CD4-positive, CD25-positive, alpha-beta regulatory T cell (primary cell): ENCODE results near the gene BDH1. TPM values are rescaled to one million over a fixed set of nuclear protein-coding genes. Genes with fewer than 3 reads are reported as not detected.
"Not testable (repeated sequence)": the region's sequence is repeated elsewhere in the genome, so short reads cannot be mapped to it uniquely, and the experiment has no call there.

Source experiments
- ATAC-seq, 2 donors: fragments of 150-1000 bp; cut with Tn5 transposase; one replicate each; pipeline ENCODE4 v1.10.0; 2021; ENCODE audit warnings: low read depth in 2 of 2, moderate number of reproducible peaks in 2 of 2, moderate library complexity in 1 of 2
- DNase-seq, 3 donors: peaks; one replicate each; pipeline versions ENCODE4 v3.0.0 to v3.0.0-alpha.2; 2012 to 2022; ENCODE audit warnings: mixed read lengths in 1 of 3
- H3K27ac ChIP-seq: one replicate; pipeline ENCODE4 v1.7.0; 2013; ENCODE audit warnings: mild to moderate bottlenecking, low read length; ENCODE audit not compliant: insufficient read depth, poor library complexity, severe bottlenecking
- H3K27me3 ChIP-seq: one replicate; pipeline ENCODE4 v1.7.0; 2013; ENCODE audit warnings: low read length; ENCODE audit not compliant: control insufficient read depth, insufficient read depth
- H3K36me3 ChIP-seq: one replicate; pipeline ENCODE4 v1.7.0; 2013; ENCODE audit warnings: mild to moderate bottlenecking, low read length, moderate library complexity; ENCODE audit not compliant: control insufficient read depth, insufficient read depth
- H3K4me1 ChIP-seq: 2 replicates; pipeline ENCODE4 v1.7.0; 2013; ENCODE audit warnings: mild to moderate bottlenecking, low read length; ENCODE audit not compliant: insufficient read depth, control insufficient read depth, poor library complexity, severe bottlenecking
- H3K4me3 ChIP-seq: one replicate; pipeline ENCODE4 v1.7.0; 2013; ENCODE audit warnings: low read depth, mild to moderate bottlenecking, low read length, moderate library complexity
- H3K9me3 ChIP-seq, 2 experiments: 1 replicate in 1 of 2; 2 replicates in 1 of 2; pipeline ENCODE4 v1.7.0; 2013; ENCODE audit warnings: low read length in 2 of 2, mild to moderate bottlenecking in 1 of 2, moderate library complexity in 1 of 2; ENCODE audit not compliant: control insufficient read depth in 2 of 2
- H3K27ac Mint-ChIP-seq, 3 donors: one replicate each; pipeline ENCODE4 v1.8.0; 2020 to 2022; ENCODE audit warnings: mild to moderate bottlenecking in 3 of 3, mixed read lengths in 3 of 3, moderate library complexity in 2 of 3
- H3K27me3 Mint-ChIP-seq: one replicate; pipeline ENCODE4 v1.8.0; 2022; ENCODE audit warnings: mild to moderate bottlenecking, mixed read lengths
- H3K36me3 Mint-ChIP-seq: one replicate; pipeline ENCODE4 v1.8.0; 2020; ENCODE audit warnings: mixed read lengths
- H3K4me1 Mint-ChIP-seq, 4 donors: one replicate each; pipeline ENCODE4 v1.8.0; 2020 to 2022; ENCODE audit warnings: mixed read lengths in 4 of 4, mild to moderate bottlenecking in 1 of 4
- H3K4me3 Mint-ChIP-seq, 4 donors: one replicate each; pipeline ENCODE4 v1.8.0; 2020 to 2022; ENCODE audit warnings: mild to moderate bottlenecking in 4 of 4, mixed read lengths in 4 of 4, moderate library complexity in 3 of 4
- H3K9me3 Mint-ChIP-seq, 7 donors: one replicate each; pipeline ENCODE4 v1.8.0; 2020 to 2022; ENCODE audit warnings: mixed read lengths in 7 of 7, mild to moderate bottlenecking in 3 of 7, moderate library complexity in 2 of 7
- polyA plus RNA-seq, 4 donors: library from polyadenylated mRNA; unstranded; fragments of 300-500 nt; fragmentation: Illumina TruSeq; gene quantifications; one replicate each; pipeline ENCODE4 v1.2.3, GENCODE V29; 2021
- total RNA-seq: library from RNA; stranded (reverse); gene quantifications from one replicate; pipeline ENCODE4 v1.2.3, GENCODE V29; 2022

The BDH1 gene
- total and polyA plus RNA-seq, 5 donors from 2014 or later = 13.5 to 29.8 (median 20.3) TPM

DNA sequence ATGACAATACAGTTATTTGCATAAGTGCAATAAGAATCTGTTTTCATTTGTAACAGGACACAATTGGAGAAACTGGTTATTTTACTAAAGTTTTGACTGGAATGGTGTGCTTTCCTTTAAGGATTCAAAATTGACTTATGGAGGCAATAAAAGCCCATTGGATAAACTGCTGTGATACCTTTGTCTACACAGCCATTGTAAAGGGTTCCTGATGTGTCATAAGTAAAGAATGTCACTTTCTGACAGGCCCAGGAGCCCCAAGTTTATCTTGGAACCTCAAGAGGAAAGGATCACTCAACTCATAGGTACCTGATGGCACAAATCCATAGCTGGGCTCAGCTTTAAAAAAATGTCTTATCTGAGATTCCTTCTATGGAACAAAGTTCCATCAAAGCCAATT is 10.4 kb upstream of the BDH1 start:
- H3K4me3 ChIP-seq, DNase-seq, ATAC-seq, H3K36me3 ChIP-seq, H3K4me1 ChIP-seq, H3K27ac ChIP-seq, H3K27ac Mint-ChIP-seq, H3K4me1 Mint-ChIP-seq, H3K27me3 ChIP-seq, H3K36me3 Mint-ChIP-seq, H3K4me3 Mint-ChIP-seq: not testable (repeated sequence)
- peaks cover 9 to 12% of the 10 kb centered on the region in 2 experiments for H3K9me3 ChIP-seq
- H3K9me3 Mint-ChIP-seq = peaks cover 3 to 19% (median 5%) of the 10 kb centered on the region in 7 donors
- peaks cover 23% of the 10 kb centered on the region for H3K27me3 Mint-ChIP-seq

DNA sequence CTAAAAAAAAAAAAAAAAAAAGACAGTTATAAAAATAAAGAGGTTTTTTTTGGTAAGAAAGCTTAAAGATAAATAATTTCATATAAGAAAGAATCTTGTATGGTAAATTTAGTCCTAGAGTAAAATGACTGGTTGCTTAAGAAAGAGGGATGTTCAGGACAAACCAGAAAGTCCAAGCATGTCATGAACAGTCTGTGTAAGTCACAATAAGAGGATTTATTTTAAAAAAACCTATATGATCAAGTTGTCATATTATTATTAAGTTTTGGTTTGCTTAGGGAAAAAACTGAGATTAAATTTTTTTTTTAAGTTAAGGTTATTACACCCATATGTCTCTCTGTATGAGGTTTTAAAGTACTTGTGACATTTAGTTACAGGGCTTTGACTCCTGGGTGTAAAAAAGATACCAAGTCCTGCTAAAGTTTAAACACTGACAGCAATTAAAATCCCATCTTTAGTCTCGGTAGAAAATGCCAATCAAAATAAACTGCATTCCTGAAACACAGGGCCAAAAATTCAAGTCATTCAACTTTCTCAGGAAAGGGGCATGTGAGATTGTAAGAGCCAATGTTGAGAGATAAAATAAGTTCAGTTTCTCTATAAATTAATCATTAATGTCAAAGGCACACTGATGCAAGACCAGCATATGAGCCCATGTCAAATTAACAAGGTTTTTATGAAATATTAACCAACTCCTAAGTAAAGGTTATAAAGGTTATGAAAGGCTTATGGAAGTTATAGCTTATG is 8.5 kb upstream of the BDH1 start:
- no peaks in the 10 kb centered on the region for H3K4me1 ChIP-seq
- no peak overlapping the region for H3K4me3 ChIP-seq
- no peaks in the 10 kb centered on the region for H3K36me3 ChIP-seq
- H3K27ac ChIP-seq = no peak overlapping the region
- peaks cover 8% of the 10 kb centered on the region for H3K27me3 ChIP-seq
- H3K4me3 Mint-ChIP-seq = no peak overlapping the region
- peaks cover 0 to 12% (median 4%) of the 10 kb centered on the region in 7 donors for H3K9me3 Mint-ChIP-seq
- peaks cover 29% of the 10 kb centered on the region for H3K27me3 Mint-ChIP-seq
- ATAC-seq (no peak), DNase-seq (peak in 1 of 3 donors; percentile 10)
- H3K9me3 ChIP-seq = peaks cover 8 to 9% of the 10 kb centered on the region in 2 experiments
- H3K36me3 Mint-ChIP-seq = no peaks in the 10 kb centered on the region
- H3K4me1 Mint-ChIP-seq = peaks cover 0 to 6% (median 2%) of the 10 kb centered on the region in 4 donors
- H3K27ac Mint-ChIP-seq = no peak overlapping the region

DNA sequence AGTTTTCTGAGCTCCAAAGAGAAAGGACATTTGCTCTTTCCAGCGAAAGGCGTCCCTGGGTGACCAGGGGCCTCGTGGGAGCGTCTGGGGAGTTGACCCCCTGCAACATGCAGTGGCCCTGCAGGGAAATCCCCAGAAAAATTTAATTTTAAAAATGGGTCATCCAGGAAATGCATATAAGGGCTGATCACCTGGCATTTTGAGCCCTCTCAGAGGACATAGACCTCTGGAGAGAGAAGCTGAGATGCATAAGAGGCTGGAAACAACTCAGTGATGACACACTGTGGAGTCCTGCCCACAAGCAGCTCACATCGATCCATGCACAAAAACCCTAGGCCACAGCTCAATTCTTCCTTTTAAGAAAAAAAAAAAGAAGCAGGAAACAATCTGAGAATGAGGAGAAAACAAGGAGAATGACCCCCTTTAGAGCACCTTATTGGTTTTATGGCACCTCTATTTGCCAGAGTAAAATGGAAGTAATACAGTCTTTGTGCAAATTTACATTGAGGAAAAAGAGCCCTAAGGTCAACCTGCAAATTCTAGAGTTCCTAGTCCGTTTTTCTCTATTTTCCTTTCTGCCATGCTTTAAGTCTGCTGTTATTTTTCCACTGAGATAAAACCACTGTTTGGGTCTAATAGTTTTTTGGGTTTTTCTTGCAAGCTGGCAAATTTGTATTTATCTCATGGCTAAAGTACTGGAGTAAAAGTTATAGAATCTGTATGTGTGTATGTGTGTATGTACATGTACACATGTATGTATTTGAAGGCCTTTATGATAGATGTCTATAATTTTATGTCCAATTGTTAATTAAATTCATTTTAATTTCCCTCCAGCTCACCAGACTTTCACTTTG is 6.9 kb upstream of the BDH1 start:
- no peak overlapping the region for H3K4me3 ChIP-seq
- Mint-ChIP-seq H3K27me3 (peaks cover 38% of the 10 kb centered on the region), H3K27ac (peak overlapping the region in 2 of 3 donors; percentile 7 to 71), H3K36me3 (no peaks in the 10 kb centered on the region), H3K4me3 (no peak overlapping the region), H3K9me3 (peaks cover 0 to 12% (median 4%) of the 10 kb centered on the region in 7 donors), H3K4me1 (peaks cover 0 to 6% (median 2%) of the 10 kb centered on the region in 4 donors)
- DNase-seq (no peak), ATAC-seq (no peak)
- H3K9me3 ChIP-seq = peaks cover 6 to 9% of the 10 kb centered on the region in 2 experiments
- no peaks in the 10 kb centered on the region for H3K4me1 ChIP-seq
- no peaks in the 10 kb centered on the region for H3K36me3 ChIP-seq
- peaks cover 8% of the 10 kb centered on the region for H3K27me3 ChIP-seq
- H3K27ac ChIP-seq = no peak overlapping the region

DNA sequence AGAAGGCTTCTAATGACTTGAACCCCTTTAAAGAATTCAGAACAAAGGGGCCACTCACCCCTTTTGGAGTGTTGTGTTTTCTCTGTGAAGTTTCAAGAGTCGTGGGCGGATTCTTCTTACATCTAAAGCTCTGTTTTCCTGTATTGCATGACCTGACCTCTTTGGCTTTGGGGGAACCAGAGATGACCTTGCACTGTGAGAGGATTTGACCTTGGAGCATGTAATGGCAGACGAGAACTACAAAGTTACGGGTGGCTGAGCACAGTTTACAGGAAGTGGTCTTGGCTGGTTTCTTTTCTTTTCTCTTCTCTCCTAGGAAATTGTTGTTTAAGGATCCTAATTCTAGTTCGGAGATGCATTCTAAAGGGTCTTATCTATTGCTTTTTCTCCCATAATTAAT is 6.2 kb upstream of the BDH1 start:
- Histone ChIP-seq H3K4me3 (no peak overlapping the region), H3K27ac (no peak overlapping the region), H3K9me3 (peaks cover 6 to 9% of the 10 kb centered on the region in 2 experiments), H3K27me3 (peaks cover 9% of the 10 kb centered on the region), H3K4me1 (no peaks in the 10 kb centered on the region), H3K36me3 (no peaks in the 10 kb centered on the region)
- Mint-ChIP-seq H3K9me3 (peaks cover 0 to 9% (median 1%) of the 10 kb centered on the region in 7 donors), H3K4me1 (peaks cover 0 to 6% (median 2%) of the 10 kb centered on the region in 4 donors), H3K36me3 (no peaks in the 10 kb centered on the region), H3K4me3 (peak overlapping the region in 2 of 4 donors; percentile 38), H3K27me3 (peaks cover 44% of the 10 kb centered on the region), H3K27ac (no peak overlapping the region)
- no peak for ATAC-seq
- no peak for DNase-seq

DNA sequence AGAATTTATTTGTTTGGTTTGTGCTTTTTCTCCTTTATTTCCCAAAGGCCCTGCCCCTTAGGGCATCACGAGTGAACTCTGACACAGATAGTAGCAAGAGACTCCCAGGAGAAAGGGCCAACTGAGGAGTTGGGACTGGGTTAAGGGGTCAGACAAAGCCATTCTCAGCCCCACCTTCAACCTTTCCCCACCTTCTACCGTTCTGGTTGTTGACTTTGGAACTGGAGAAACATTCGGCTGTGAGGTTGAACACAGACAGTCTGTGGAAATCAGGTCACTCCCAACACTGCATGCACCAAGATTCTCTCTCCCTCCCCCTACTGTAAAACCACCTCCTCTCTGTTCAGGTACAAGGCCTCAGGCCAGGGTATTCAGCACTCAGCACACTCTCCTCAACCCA is 3.9 kb upstream of the BDH1 start:
- Histone ChIP-seq H3K36me3 (no peaks in the 10 kb centered on the region), H3K4me1 (peaks cover 5% of the 10 kb centered on the region), H3K9me3 (peaks cover 2 to 4% of the 10 kb centered on the region in 2 experiments), H3K27ac (no peak overlapping the region), H3K4me3 (no peak overlapping the region), H3K27me3 (peaks cover 9% of the 10 kb centered on the region)
- no peaks in the 10 kb centered on the region for H3K36me3 Mint-ChIP-seq
- ATAC-seq (no peak), DNase-seq (no peak)
- H3K4me3 Mint-ChIP-seq = peak overlapping the region in 1 of 4 donors; percentile 52
- no peak overlapping the region for H3K27ac Mint-ChIP-seq
- peaks cover 0 to 11% (median 4%) of the 10 kb centered on the region in 4 donors for H3K4me1 Mint-ChIP-seq
- peaks cover 0 to 7% (median 1%) of the 10 kb centered on the region in 7 donors for H3K9me3 Mint-ChIP-seq
- H3K27me3 Mint-ChIP-seq = peaks cover 45% of the 10 kb centered on the region

DNA sequence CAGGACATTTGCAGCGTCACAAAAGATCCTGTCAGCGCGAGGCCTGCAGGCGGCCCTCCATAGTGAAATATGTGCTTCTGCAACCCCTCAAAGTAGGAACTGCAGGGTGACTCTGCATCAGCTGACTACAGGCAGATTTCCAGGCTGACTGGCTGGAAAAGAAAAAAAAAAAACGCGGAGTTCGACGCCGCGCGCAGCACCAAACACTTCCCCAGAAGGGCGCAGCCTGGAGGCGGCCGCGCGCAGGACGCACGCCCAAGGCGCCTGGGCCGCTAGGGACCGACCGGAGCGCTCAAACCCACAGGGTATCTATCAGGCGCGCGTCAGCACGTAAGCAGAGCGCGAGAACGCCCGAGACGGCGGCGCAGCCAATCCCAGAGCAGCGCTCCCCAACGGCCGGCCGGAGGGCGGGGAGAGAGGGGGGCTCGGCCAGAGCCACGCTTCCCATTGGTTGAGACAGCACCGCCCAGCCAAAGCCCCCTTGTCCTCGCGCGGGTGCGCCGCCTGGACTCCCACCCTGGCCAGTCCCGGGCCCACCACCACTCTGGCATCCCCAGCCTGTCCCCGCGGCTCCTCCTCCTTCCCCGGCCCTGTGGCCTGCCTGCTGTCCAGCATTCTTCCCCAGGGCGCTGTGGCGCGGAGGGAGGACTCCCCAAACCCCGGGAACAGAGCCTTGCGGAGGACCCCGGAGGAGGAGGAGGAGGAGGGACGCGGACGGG is 1.0 kb downstream of the BDH1 start:
- ATAC-seq = peak; percentile 96 to 98
- Histone ChIP-seq H3K9me3 (no peaks in the 10 kb centered on the region), H3K4me3 (peak overlapping the region; percentile 77), H3K4me1 (peaks cover 15% of the 10 kb centered on the region), H3K36me3 (no peaks in the 10 kb centered on the region), H3K27ac (peak overlapping the region; percentile 83), H3K27me3 (peaks cover 8% of the 10 kb centered on the region)
- H3K27me3 Mint-ChIP-seq = peaks cover 23% of the 10 kb centered on the region
- H3K27ac Mint-ChIP-seq = peak overlapping the region; percentile 62 to 92 (median 89)
- peak; percentile 84 to 97 (median 87) for DNase-seq
- peaks cover 11% of the 10 kb centered on the region for H3K36me3 Mint-ChIP-seq
- H3K4me1 Mint-ChIP-seq = peaks cover 11 to 27% (median 20%) of the 10 kb centered on the region in 4 donors
- peak overlapping the region; percentile 91 to 96 (median 95) for H3K4me3 Mint-ChIP-seq
- H3K9me3 Mint-ChIP-seq = peaks cover 0 to 2% (median 0%) of the 10 kb centered on the region in 7 donors

DNA sequence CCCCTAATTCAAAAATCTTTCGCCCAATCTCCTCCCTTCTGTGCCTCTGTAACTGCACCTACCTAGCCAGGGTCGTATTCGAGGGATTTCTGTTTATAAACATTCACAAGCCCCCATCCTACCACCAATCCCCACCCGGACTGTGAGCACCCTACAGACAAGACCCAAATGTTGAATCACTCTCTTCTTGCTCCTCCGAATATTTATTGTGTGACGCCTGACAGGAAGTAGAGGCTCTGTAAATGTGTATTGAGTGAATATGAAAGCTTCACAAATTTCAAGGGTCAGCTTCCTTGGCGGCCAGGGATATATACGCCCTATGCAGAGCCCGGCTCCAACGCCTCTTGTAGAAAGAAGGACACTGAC is 1.6 kb downstream of the BDH1 start:
- Mint-ChIP-seq H3K36me3 (peaks cover 11% of the 10 kb centered on the region), H3K27ac (peak overlapping the region; percentile 62 to 90 (median 89)), H3K4me3 (peak overlapping the region; percentile 91 to 96 (median 95)), H3K27me3 (peaks cover 20% of the 10 kb centered on the region), H3K4me1 (peaks cover 12 to 27% (median 20%) of the 10 kb centered on the region in 4 donors), H3K9me3 (peaks cover 0 to 2% (median 0%) of the 10 kb centered on the region in 7 donors)
- H3K4me3 ChIP-seq = peak overlapping the region; percentile 77
- ATAC-seq = no peak
- peak overlapping the region; percentile 57 for H3K27ac ChIP-seq
- DNase-seq = no peak
- no peaks in the 10 kb centered on the region for H3K36me3 ChIP-seq
- no peaks in the 10 kb centered on the region for H3K9me3 ChIP-seq
- peaks cover 15% of the 10 kb centered on the region for H3K4me1 ChIP-seq
- H3K27me3 ChIP-seq = peaks cover 5% of the 10 kb centered on the region
